Measurements from ENCODE around the gene THEMIS.

- TF ChIP-seq CTCF (IDR thresholded peaks at IDR 0.05) (no peak), POLR2A (IDR thresholded peaks at IDR 0.05) (no peak)
Observed at GRCh38 chr6:127738423-127738822, 162.4 kb downstream of the THEMIS start.

Measured in lower leg skin (tissue), 3 donors.